ENCODE data around the gene TRIM15. TPM values are rescaled to one million over a fixed set of nuclear protein-coding genes. Genes with fewer than 3 reads are reported as not detected.

Gene TRIM15
- total RNA-seq, 1 experiment from 2014 or later: not detected

GRCh38 chr6:30152016-30152673 lies 11.2 kb upstream of the TRIM15 start:
- intact Hi-C loops (cut with micrococcal nuclease): no loop called here
- TF ChIP-seq EZH2phosphoT487 (IDR thresholded peaks at IDR 0.05; ENCODE audit: borderline replicate concordance, low read length): no peak
- no peak for TF ChIP-seq EZH2 (IDR thresholded peaks at IDR 0.05; ENCODE audit: low read length, unreplicated experiment)
- no peak for TF ChIP-seq CTCF (conservative IDR thresholded peaks at IDR 0.05; ENCODE audit: low read depth, low read length)
- Histone ChIP-seq H3K27me3 (ENCODE audit: low read length) (no peaks in the 10 kb centered on the region), H3F3A (ENCODE audit: low read length, unreplicated experiment) (peaks cover 5% of the 10 kb centered on the region), H3K9me2 (replicated peaks; ENCODE audit: low read length) (no peaks in the 10 kb centered on the region), H3K4me1 (ENCODE audit: insufficient read depth, low read length) (peaks cover 32% of the 10 kb centered on the region), H3K4me3 (ENCODE audit: low read length) (no peak overlapping the region), H3K36me3 (ENCODE audit: low read depth, low read length) (no peaks in the 10 kb centered on the region), H2AFZ (ENCODE audit: low read length) (no peak overlapping the region), H3K27ac (ENCODE audit: low read length) (no peak overlapping the region), H3K9ac (ENCODE audit: low read length) (no peak overlapping the region), H3K9me3 (ENCODE audit: low read length) (no peaks in the 10 kb centered on the region), H4K20me1 (ENCODE audit: low read length) (no peaks in the 10 kb centered on the region), H3K79me2 (ENCODE audit: low read length) (no peaks in the 10 kb centered on the region), H3K4me2 (ENCODE audit: low read length) (no peak overlapping the region)
- CTCF ChIA-PET: no interaction called here
- POLR2A ChIA-PET (ENCODE audit: unreplicated experiment): no interaction called here
- DNase-seq: peak; percentile 30
- ATAC-seq: no peak
- no TSS peak for BruUV-seq (replicated peaks)

GRCh38 chr6:30152910-30153610 lies 10.3 kb upstream of the TRIM15 start:
- TF ChIP-seq EZH2 (IDR thresholded peaks at IDR 0.05; ENCODE audit: low read length, unreplicated experiment) (no peak), EZH2phosphoT487 (IDR thresholded peaks at IDR 0.05; ENCODE audit: borderline replicate concordance, low read length) (no peak), CTCF (conservative IDR thresholded peaks at IDR 0.05; ENCODE audit: low read depth, low read length) (no peak)
- Histone ChIP-seq H3K9me3 (ENCODE audit: low read length) (no peaks in the 10 kb centered on the region), H3K4me3 (ENCODE audit: low read length) (no peak overlapping the region), H3K9ac (ENCODE audit: low read length) (no peak overlapping the region), H3K9me2 (replicated peaks; ENCODE audit: low read length) (no peaks in the 10 kb centered on the region), H2AFZ (ENCODE audit: low read length) (no peak overlapping the region), H3K27me3 (ENCODE audit: low read length) (no peaks in the 10 kb centered on the region), H3K4me1 (ENCODE audit: insufficient read depth, low read length) (peaks cover 32% of the 10 kb centered on the region), H4K20me1 (ENCODE audit: low read length) (no peaks in the 10 kb centered on the region), H3K27ac (ENCODE audit: low read length) (no peak overlapping the region), H3F3A (ENCODE audit: low read length, unreplicated experiment) (peaks cover 5% of the 10 kb centered on the region), H3K36me3 (ENCODE audit: low read depth, low read length) (no peaks in the 10 kb centered on the region), H3K4me2 (ENCODE audit: low read length) (no peak overlapping the region), H3K79me2 (ENCODE audit: low read length) (no peaks in the 10 kb centered on the region)
- CTCF ChIA-PET: no interaction called here
- intact Hi-C loops (cut with micrococcal nuclease): no loop called here
- ATAC-seq (no peak), DNase-seq (no peak)
- no TSS peak for BruUV-seq (replicated peaks)
- POLR2A ChIA-PET (ENCODE audit: unreplicated experiment): no interaction called here

- no peaks in the 10 kb centered on the region for H3K9me3 ChIP-seq (ENCODE audit: low read length)
- H3K4me2 ChIP-seq (ENCODE audit: low read length): peak overlapping the region; percentile 66
- ATAC-seq (no peak), DNase-seq (no peak)
- H3K4me3 ChIP-seq (ENCODE audit: low read length): no peak overlapping the region
- TF ChIP-seq CTCF (conservative IDR thresholded peaks at IDR 0.05; ENCODE audit: low read depth, low read length): no peak
- no peak for TF ChIP-seq EZH2phosphoT487 (IDR thresholded peaks at IDR 0.05; ENCODE audit: borderline replicate concordance, low read length)
- no peak for TF ChIP-seq EZH2 (IDR thresholded peaks at IDR 0.05; ENCODE audit: low read length, unreplicated experiment)
- peak overlapping the region; percentile 51 for H3K27ac ChIP-seq (ENCODE audit: low read length)
- no peaks in the 10 kb centered on the region for H3K36me3 ChIP-seq (ENCODE audit: low read depth, low read length)
- H2AFZ ChIP-seq (ENCODE audit: low read length): no peak overlapping the region
- POLR2A ChIA-PET (ENCODE audit: unreplicated experiment): interaction anchor here (0.6 kb wide), 1 partner anchor 88 kb away, joined by 3 read pairs; no protein-coding TSS in a partner anchor
- peaks cover 5% of the 10 kb centered on the region for H3F3A ChIP-seq (ENCODE audit: low read length, unreplicated experiment)
- CTCF ChIA-PET: no interaction called here
- no peaks in the 10 kb centered on the region for H3K9me2 ChIP-seq (replicated peaks; ENCODE audit: low read length)
- peaks cover 32% of the 10 kb centered on the region for H3K4me1 ChIP-seq (ENCODE audit: insufficient read depth, low read length)
- no peaks in the 10 kb centered on the region for H3K27me3 ChIP-seq (ENCODE audit: low read length)
- no peak overlapping the region for H3K9ac ChIP-seq (ENCODE audit: low read length)
- intact Hi-C loops (cut with micrococcal nuclease): no loop called here
- H4K20me1 ChIP-seq (ENCODE audit: low read length): no peaks in the 10 kb centered on the region
- BruUV-seq (replicated peaks): no TSS peak
- no peaks in the 10 kb centered on the region for H3K79me2 ChIP-seq (ENCODE audit: low read length)
Measured at GRCh38 chr6:30154061-30154460, 9.3 kb upstream of the TRIM15 start.

Measured in PC-3 (cell line).